ENCODE measurements around the gene APMAP. TPM values are rescaled to one million over a fixed set of nuclear protein-coding genes. Genes with fewer than 3 reads are reported as not detected.
A peak's percentile ranks its signal among the peaks of the same experiment; 100 is the strongest.

Gene APMAP
- total and polyA plus RNA-seq, 4 donors, result 89.8 to 122 (median 109) TPM

- 85% methylated on average over 15 of the region's 18 CpGs for WGBS (ENCODE audit: insufficient coverage)
- no peak for DNase-seq (ENCODE audit: low read depth in 4 of 6, low spot score in 6 of 6)
- Histone ChIP-seq H3K27ac (ENCODE audit: low read depth, low read length) (no peak overlapping the region), H3K36me3 (ENCODE audit: control insufficient read depth, insufficient read depth, low read length) (peaks cover 69% of the 10 kb centered on the region), H3K27me3 (ENCODE audit: control insufficient read depth, insufficient read depth, low read length) (no peaks in the 10 kb centered on the region), H3K9me3 (ENCODE audit: control insufficient read depth, insufficient read depth, low read length) (no peaks in the 10 kb centered on the region), H3K4me3 (ENCODE audit: low read depth, low read length) (no peak overlapping the region), H3K4me1 (ENCODE audit: control insufficient read depth, insufficient read depth, low read length) (peaks cover 2% of the 10 kb centered on the region)
These were observed 35.1 kb downstream of the APMAP start for GRCh38 chr20:24957326-24958016.

GRCh38 chr20:24956001-24956841 lies 36.3 kb downstream of the APMAP start:
- H3K4me3 ChIP-seq (ENCODE audit: low read depth, low read length), result no peak overlapping the region
- H3K27ac ChIP-seq (ENCODE audit: low read depth, low read length), result no peak overlapping the region
- peaks cover 57% of the 10 kb centered on the region for H3K36me3 ChIP-seq (ENCODE audit: control insufficient read depth, insufficient read depth, low read length)
- DNase-seq (ENCODE audit: low read depth in 4 of 6, low spot score in 6 of 6), result no peak
- H3K9me3 ChIP-seq (ENCODE audit: control insufficient read depth, insufficient read depth, low read length), result no peaks in the 10 kb centered on the region
- H3K27me3 ChIP-seq (ENCODE audit: control insufficient read depth, insufficient read depth, low read length), result no peaks in the 10 kb centered on the region
- WGBS (ENCODE audit: insufficient coverage), result 93% methylated on average over 22 of the region's 22 CpGs
- H3K4me1 ChIP-seq (ENCODE audit: control insufficient read depth, insufficient read depth, low read length), result peaks cover 6% of the 10 kb centered on the region

GRCh38 chr20:24955045-24955444 lies 37.5 kb downstream of the APMAP start:
- Histone ChIP-seq H3K27ac (ENCODE audit: low read depth, low read length) (no peak overlapping the region), H3K4me3 (ENCODE audit: low read depth, low read length) (no peak overlapping the region), H3K36me3 (ENCODE audit: control insufficient read depth, insufficient read depth, low read length) (peaks cover 51% of the 10 kb centered on the region), H3K27me3 (ENCODE audit: control insufficient read depth, insufficient read depth, low read length) (no peaks in the 10 kb centered on the region), H3K9me3 (ENCODE audit: control insufficient read depth, insufficient read depth, low read length) (no peaks in the 10 kb centered on the region), H3K4me1 (ENCODE audit: control insufficient read depth, insufficient read depth, low read length) (peaks cover 6% of the 10 kb centered on the region)
- 65% methylated on average over 2 of the region's 3 CpGs for WGBS (ENCODE audit: insufficient coverage)
- no peak for DNase-seq (ENCODE audit: low read depth in 4 of 6, low spot score in 6 of 6)

DNA sequence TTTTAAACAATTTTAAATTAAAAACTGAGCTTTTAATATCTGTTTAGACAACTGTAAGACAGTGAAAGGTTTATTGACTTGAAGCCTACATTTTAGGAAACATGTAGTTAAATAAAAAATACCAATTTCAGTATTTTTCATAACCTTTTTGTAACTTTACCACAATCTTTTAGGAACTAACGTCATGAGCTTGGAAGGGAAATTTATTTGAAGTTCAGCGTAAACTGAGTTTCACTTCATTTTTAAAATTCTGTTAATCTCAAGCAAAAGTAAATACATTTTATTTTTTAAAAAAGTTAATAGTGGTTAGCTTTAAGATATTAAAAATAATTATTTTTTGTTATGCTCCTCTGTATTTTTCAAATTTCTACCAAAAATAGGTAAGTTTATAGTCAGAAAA lies 38.0 kb downstream of the APMAP start:
- Histone ChIP-seq H3K27me3 (ENCODE audit: control insufficient read depth, insufficient read depth, low read length) (no peaks in the 10 kb centered on the region), H3K4me3 (ENCODE audit: low read depth, low read length) (no peak overlapping the region), H3K27ac (ENCODE audit: low read depth, low read length) (no peak overlapping the region), H3K9me3 (ENCODE audit: control insufficient read depth, insufficient read depth, low read length) (no peaks in the 10 kb centered on the region), H3K4me1 (ENCODE audit: control insufficient read depth, insufficient read depth, low read length) (peaks cover 6% of the 10 kb centered on the region), H3K36me3 (ENCODE audit: control insufficient read depth, insufficient read depth, low read length) (peaks cover 46% of the 10 kb centered on the region)
- no CpG with 5 or more reads among the region's 2 CpGs for WGBS (ENCODE audit: insufficient coverage)
- DNase-seq (ENCODE audit: low read depth in 4 of 6, low spot score in 6 of 6), result no peak

GRCh38 chr20:24954151-24954550 lies 38.4 kb downstream of the APMAP start:
- 75% methylated on average over 4 of the region's 8 CpGs for WGBS (ENCODE audit: insufficient coverage)
- peak in 1 of 6 donors; percentile 9 for DNase-seq (ENCODE audit: low read depth in 4 of 6, low spot score in 6 of 6)
- Histone ChIP-seq H3K27ac (ENCODE audit: low read depth, low read length) (no peak overlapping the region), H3K36me3 (ENCODE audit: control insufficient read depth, insufficient read depth, low read length) (peaks cover 42% of the 10 kb centered on the region), H3K4me1 (ENCODE audit: control insufficient read depth, insufficient read depth, low read length) (peaks cover 6% of the 10 kb centered on the region), H3K27me3 (ENCODE audit: control insufficient read depth, insufficient read depth, low read length) (no peaks in the 10 kb centered on the region), H3K4me3 (ENCODE audit: low read depth, low read length) (no peak overlapping the region), H3K9me3 (ENCODE audit: control insufficient read depth, insufficient read depth, low read length) (no peaks in the 10 kb centered on the region)

DNA sequence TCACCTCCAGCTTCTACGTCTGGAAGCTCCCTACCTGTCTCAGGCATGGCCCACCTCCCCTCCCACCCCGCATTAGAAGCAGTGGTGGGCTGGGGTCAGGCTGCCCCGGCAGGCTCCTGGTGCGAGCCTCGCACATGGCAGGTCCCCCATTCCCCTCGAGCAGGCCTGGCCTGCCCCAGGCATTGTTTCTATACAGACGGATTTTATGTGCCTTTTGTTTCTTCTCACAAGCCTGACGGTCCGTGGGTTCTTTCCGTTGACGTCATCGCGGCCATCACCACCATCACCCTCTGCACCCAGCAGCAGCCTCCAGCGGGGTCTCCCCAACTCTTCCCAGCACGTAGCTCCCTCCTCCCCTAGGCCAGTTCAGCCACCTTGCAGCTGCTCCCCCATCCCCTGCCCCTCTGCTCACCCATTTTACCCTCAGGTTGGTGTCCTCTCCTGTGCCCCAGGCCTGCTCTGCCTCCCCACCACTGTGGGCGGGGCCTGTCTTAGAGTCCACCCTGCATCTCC lies 38.9 kb downstream of the APMAP start:
- Histone ChIP-seq H3K9me3 (ENCODE audit: control insufficient read depth, insufficient read depth, low read length) (no peaks in the 10 kb centered on the region), H3K36me3 (ENCODE audit: control insufficient read depth, insufficient read depth, low read length) (peaks cover 37% of the 10 kb centered on the region), H3K4me3 (ENCODE audit: low read depth, low read length) (no peak overlapping the region), H3K27me3 (ENCODE audit: control insufficient read depth, insufficient read depth, low read length) (no peaks in the 10 kb centered on the region), H3K27ac (ENCODE audit: low read depth, low read length) (no peak overlapping the region), H3K4me1 (ENCODE audit: control insufficient read depth, insufficient read depth, low read length) (peaks cover 6% of the 10 kb centered on the region)
- 68% methylated on average over 14 of the region's 16 CpGs for whole genome bisulfite sequencing (ENCODE audit: insufficient coverage)
- DNase-seq (ENCODE audit: low read depth in 4 of 6, low spot score in 6 of 6), result no peak

DNA sequence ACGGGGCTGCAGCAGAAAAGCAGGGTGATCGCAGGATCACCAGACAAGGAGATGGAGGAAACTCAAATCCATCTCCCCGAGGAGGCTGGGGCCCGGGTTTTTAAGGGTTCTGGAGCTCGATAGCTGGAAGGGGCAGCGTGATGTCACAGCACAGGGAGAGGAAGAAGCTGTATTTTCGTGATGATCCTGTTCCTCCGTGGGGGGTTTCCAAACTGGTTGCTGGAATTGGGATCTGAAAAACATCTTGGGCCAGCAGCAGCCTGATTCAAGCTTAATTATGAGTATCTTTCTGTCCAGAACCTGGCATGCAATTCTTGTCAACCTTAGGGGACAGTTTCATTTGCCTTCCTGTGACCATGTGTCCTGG lies 39.4 kb downstream of the APMAP start:
- 80% methylated on average over 8 of the region's 8 CpGs for WGBS (ENCODE audit: insufficient coverage)
- Histone ChIP-seq H3K27me3 (ENCODE audit: control insufficient read depth, insufficient read depth, low read length) (no peaks in the 10 kb centered on the region), H3K4me1 (ENCODE audit: control insufficient read depth, insufficient read depth, low read length) (peaks cover 6% of the 10 kb centered on the region), H3K27ac (ENCODE audit: low read depth, low read length) (no peak overlapping the region), H3K4me3 (ENCODE audit: low read depth, low read length) (no peak overlapping the region), H3K36me3 (ENCODE audit: control insufficient read depth, insufficient read depth, low read length) (peaks cover 32% of the 10 kb centered on the region), H3K9me3 (ENCODE audit: control insufficient read depth, insufficient read depth, low read length) (no peaks in the 10 kb centered on the region)
- no peak for DNase-seq (ENCODE audit: low read depth in 4 of 6, low spot score in 6 of 6)

DNA sequence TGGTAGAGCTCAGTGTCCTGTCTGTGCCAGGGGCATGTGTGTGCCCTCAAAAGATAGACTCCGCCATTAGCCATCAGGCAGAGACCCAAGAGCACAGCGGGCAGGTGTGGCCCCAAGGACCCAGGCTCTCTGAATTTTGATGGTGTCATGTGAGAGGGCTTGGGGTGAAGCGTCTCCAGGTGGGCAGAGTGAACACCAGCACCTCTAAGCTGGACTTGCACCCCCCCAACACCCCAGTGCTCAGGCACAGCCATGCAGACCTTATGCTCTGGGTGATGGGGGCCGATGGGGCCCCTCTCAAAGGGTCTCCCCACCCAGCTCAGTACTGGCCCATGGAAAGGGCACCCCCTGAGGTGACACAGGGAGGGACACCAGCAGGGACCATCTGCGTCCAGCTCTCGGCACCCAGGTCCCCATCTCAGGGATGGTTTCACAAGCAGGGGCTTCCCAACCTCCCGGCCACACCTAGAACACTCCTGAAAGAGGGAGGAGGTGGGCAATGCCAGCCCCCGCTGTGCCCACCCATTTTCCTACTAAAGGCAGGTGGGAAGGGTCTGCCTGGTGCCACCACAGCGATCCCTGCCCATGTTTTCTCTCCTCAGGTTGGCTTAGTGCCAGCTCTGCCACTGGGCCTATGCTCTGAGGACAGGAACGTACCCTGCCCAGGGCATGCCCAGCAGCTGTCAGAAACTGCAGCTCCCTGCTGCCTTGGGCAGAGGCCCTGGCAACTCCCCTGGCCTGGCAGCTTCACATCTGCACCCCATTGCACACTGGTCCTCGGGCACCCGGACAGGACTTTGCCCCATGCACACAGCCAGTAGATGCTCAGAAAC lies 40.0 kb downstream of the APMAP start:
- no peak for DNase-seq (ENCODE audit: low read depth in 4 of 6, low spot score in 6 of 6)
- H3K27me3 ChIP-seq (ENCODE audit: control insufficient read depth, insufficient read depth, low read length), result no peaks in the 10 kb centered on the region
- no peak overlapping the region for H3K4me3 ChIP-seq (ENCODE audit: low read depth, low read length)
- peaks cover 26% of the 10 kb centered on the region for H3K36me3 ChIP-seq (ENCODE audit: control insufficient read depth, insufficient read depth, low read length)
- WGBS (ENCODE audit: insufficient coverage), result 84% methylated on average over 9 of the region's 12 CpGs
- H3K27ac ChIP-seq (ENCODE audit: low read depth, low read length), result no peak overlapping the region
- H3K4me1 ChIP-seq (ENCODE audit: control insufficient read depth, insufficient read depth, low read length), result peaks cover 6% of the 10 kb centered on the region
- H3K9me3 ChIP-seq (ENCODE audit: control insufficient read depth, insufficient read depth, low read length), result no peaks in the 10 kb centered on the region

GRCh38 chr20:24951536-24952083 lies 40.9 kb downstream of the APMAP start:
- no peak for DNase-seq (ENCODE audit: low read depth in 4 of 6, low spot score in 6 of 6)
- WGBS (ENCODE audit: insufficient coverage), result 53% methylated on average over 8 of the region's 11 CpGs
- Histone ChIP-seq H3K9me3 (ENCODE audit: control insufficient read depth, insufficient read depth, low read length) (no peaks in the 10 kb centered on the region), H3K4me1 (ENCODE audit: control insufficient read depth, insufficient read depth, low read length) (peaks cover 6% of the 10 kb centered on the region), H3K4me3 (ENCODE audit: low read depth, low read length) (no peak overlapping the region), H3K36me3 (ENCODE audit: control insufficient read depth, insufficient read depth, low read length) (peaks cover 20% of the 10 kb centered on the region), H3K27ac (ENCODE audit: low read depth, low read length) (no peak overlapping the region), H3K27me3 (ENCODE audit: control insufficient read depth, insufficient read depth, low read length) (no peaks in the 10 kb centered on the region)
